Right lobe of liver (tissue), 6 donors: Measurements from ENCODE around the gene MYRIP. TPM values are rescaled to one million over a fixed set of nuclear protein-coding genes. Genes with fewer than 3 reads are reported as not detected.
"Not testable (repeated sequence)": the region's sequence is repeated elsewhere in the genome, so short reads cannot be mapped to it uniquely, and the experiment has no call there.

Source experiments
- ATAC-seq, 4 donors: fragments of 200-7000 bp; cut with Tn5 transposase; one replicate each; pipeline ENCODE4 v1.9.1; 2020; ENCODE audit warnings: mild to moderate bottlenecking in 4 of 4, moderate library complexity in 4 of 4
- DNase-seq, 3 donors: peaks; one replicate each; pipeline ENCODE4 v3.0.0-alpha.2; 2020
- H3K27ac ChIP-seq, 3 donors: fragments of 200-600 bp; one replicate each; pipeline ENCODE4 v1.8.0; 2022
- H3K27me3 ChIP-seq, 2 donors: fragments of 200-600 bp; one replicate each; pipeline ENCODE4 v1.8.0; 2022
- H3K36me3 ChIP-seq, 4 donors: fragments of 200-600 bp; sonication (generic) in 1 of 4; one replicate each; pipeline versions ENCODE4 v1.5.1 to v1.8.0; 2017 to 2022; ENCODE audit warnings: control low read depth in 1 of 4
- H3K4me1 ChIP-seq, 4 donors: fragments of 200-600 bp; sonication (generic) in 1 of 4; one replicate each; pipeline versions ENCODE4 v1.5.1 to v1.8.0; 2017 to 2022; ENCODE audit warnings: control low read depth in 1 of 4
- H3K4me3 ChIP-seq, 3 donors: fragments of 200-600 bp; one replicate each; pipeline ENCODE4 v1.8.0; 2022
- H3K9me3 ChIP-seq, 4 donors: fragments of 200-600 bp; sonication (generic) in 1 of 4; one replicate each; pipeline versions ENCODE4 v1.5.1 to v1.8.0; 2017 to 2022; ENCODE audit warnings: control low read depth in 1 of 4
- CTCF ChIP-seq, 4 donors: fragments of 200-600 bp in 3 of 4; fragments of 450-650 bp in 1 of 4; IDR thresholded peaks; one replicate each; pipeline versions ENCODE4 v1.5.1 to v1.8.0; 2016 to 2022; ENCODE audit warnings: antibody characterized with exemption in 4 of 4, mild to moderate bottlenecking in 2 of 4
- POLR2A ChIP-seq: fragments of 450-650 bp; IDR thresholded peaks from one replicate; pipeline ENCODE4 v1.6.1; 2017; ENCODE audit warnings: antibody characterized with exemption, mild to moderate bottlenecking
- WGBS: methylation state at CpG from one replicate; pipeline ENCODE4 v1.1.6; 2018; ENCODE audit warnings: low coverage, low lambda C conversion rate; ENCODE audit not compliant: insufficient coverage; ENCODE audit errors: missing lambda C conversion rate; 5-methylcytosine and 5-hydroxymethylcytosine counted together
- intact Hi-C, 2 donors: fragments of 100-400 bp; cut with DNase I; formaldehyde crosslinking; loops; one replicate each; pipeline versions ENCODE4 v1.11.2 to v1.14.1; 2022
- total RNA-seq, 6 experiments: library from RNA; depleted of rRNA in 2 of 6; stranded (reverse); fragments of >200 nt in 2 of 6; fragmentation: NEBNext Ultra II Directional in 3 of 6; extraction: Animal tissue kit (Norgen Biotek cat#: 25700) in 3 of 6; gene quantifications; one replicate each; pipeline versions ENCODE4 v1.1.0 to v1.2.4, GENCODE V29; 2016 to 2023
- donor health status: DM: no; HTN: yes; CAD: no.
- donor health status: DM: no; HTN: no; CAD: no.
- donor health status: DM: no; HTN: no; CAD: no.
- donor health status: DM: no; HTN: yes; CAD: no.
- donor health status: DM: no; HTN: yes; CAD: no.

The MYRIP gene
- total RNA-seq, 6 experiments from 2014 or later, result 14.3 to 23.2 (median 19.0) TPM

GRCh38 chr3:40024526-40024925, 215.1 kb downstream of the MYRIP start:
- H3K4me1 ChIP-seq, result no peaks in the 10 kb centered on the region
- intact Hi-C loops, result no loop called here
- TF ChIP-seq POLR2A (no peak), CTCF (IDR thresholded peaks at IDR 0.05) (no peak)
- ATAC-seq (no peak), DNase-seq (no peak)
- H3K4me3 ChIP-seq, result no peak overlapping the region
- no peaks in the 10 kb centered on the region for H3K9me3 ChIP-seq
- no peaks in the 10 kb centered on the region for H3K36me3 ChIP-seq
- 96% methylated on average over 2 of the region's 2 CpGs for WGBS
- no peaks in the 10 kb centered on the region for H3K27me3 ChIP-seq
- H3K27ac ChIP-seq, result no peak overlapping the region

- H3K4me1 ChIP-seq, intact Hi-C loops, H3K9me3 ChIP-seq, H3K4me3 ChIP-seq, H3K27ac ChIP-seq, H3K27me3 ChIP-seq, H3K36me3 ChIP-seq, DNase-seq, ATAC-seq: not testable (repeated sequence)
- 91% methylated on average over 7 of the region's 9 CpGs for WGBS
Measured at GRCh38 chr3:40025892-40026291, 216.5 kb downstream of the MYRIP start.

- no peak overlapping the region for H3K27ac ChIP-seq
- DNase-seq (no peak), ATAC-seq (no peak)
- no peaks in the 10 kb centered on the region for H3K9me3 ChIP-seq
- no peaks in the 10 kb centered on the region for H3K4me1 ChIP-seq
- H3K27me3 ChIP-seq, result no peaks in the 10 kb centered on the region
- WGBS, result 87% methylated on average over 4 of the region's 4 CpGs
- intact Hi-C loops, result no loop called here
- H3K36me3 ChIP-seq, result no peaks in the 10 kb centered on the region
- H3K4me3 ChIP-seq, result no peak overlapping the region
- TF ChIP-seq POLR2A, result no peak
- no peak for TF ChIP-seq CTCF (IDR thresholded peaks at IDR 0.05)
Measured at GRCh38 chr3:40035177-40035576, 225.8 kb downstream of the MYRIP start.

GRCh38 chr3:40037582-40037981, 228.2 kb downstream of the MYRIP start:
- H3K9me3 ChIP-seq, result no peaks in the 10 kb centered on the region
- DNase-seq (no peak), ATAC-seq (no peak)
- no peak for TF ChIP-seq CTCF (IDR thresholded peaks at IDR 0.05)
- no peak for TF ChIP-seq POLR2A
- intact Hi-C loops, result no loop called here
- H3K27ac ChIP-seq, result no peak overlapping the region
- H3K36me3 ChIP-seq, result no peaks in the 10 kb centered on the region
- no peak overlapping the region for H3K4me3 ChIP-seq
- H3K27me3 ChIP-seq, result no peaks in the 10 kb centered on the region
- H3K4me1 ChIP-seq, result no peaks in the 10 kb centered on the region

- Histone ChIP-seq H3K4me1 (no peaks in the 10 kb centered on the region), H3K36me3 (peaks cover 0 to 9% (median 0%) of the 10 kb centered on the region in 4 donors), H3K27ac (no peak overlapping the region), H3K9me3 (no peaks in the 10 kb centered on the region), H3K27me3 (no peaks in the 10 kb centered on the region), H3K4me3 (no peak overlapping the region)
- ATAC-seq (no peak), DNase-seq (peak in 1 of 3 donors; percentile 48)
- WGBS, result 69% methylated on average over 4 of the region's 4 CpGs
- TF ChIP-seq POLR2A (no peak), CTCF (IDR thresholded peaks at IDR 0.05) (no peak)
- intact Hi-C loops, result no loop called here
Measured at GRCh38 chr3:40042752-40043443, 233.5 kb downstream of the MYRIP start.
